ENCODE results near the gene ADD3. TPM values are rescaled to one million over a fixed set of nuclear protein-coding genes. Genes with fewer than 3 reads are reported as not detected.

Gene ADD3
- total RNA-seq, 4 donors from 2014 or later: 257 to 644 (median 358) TPM

DNA sequence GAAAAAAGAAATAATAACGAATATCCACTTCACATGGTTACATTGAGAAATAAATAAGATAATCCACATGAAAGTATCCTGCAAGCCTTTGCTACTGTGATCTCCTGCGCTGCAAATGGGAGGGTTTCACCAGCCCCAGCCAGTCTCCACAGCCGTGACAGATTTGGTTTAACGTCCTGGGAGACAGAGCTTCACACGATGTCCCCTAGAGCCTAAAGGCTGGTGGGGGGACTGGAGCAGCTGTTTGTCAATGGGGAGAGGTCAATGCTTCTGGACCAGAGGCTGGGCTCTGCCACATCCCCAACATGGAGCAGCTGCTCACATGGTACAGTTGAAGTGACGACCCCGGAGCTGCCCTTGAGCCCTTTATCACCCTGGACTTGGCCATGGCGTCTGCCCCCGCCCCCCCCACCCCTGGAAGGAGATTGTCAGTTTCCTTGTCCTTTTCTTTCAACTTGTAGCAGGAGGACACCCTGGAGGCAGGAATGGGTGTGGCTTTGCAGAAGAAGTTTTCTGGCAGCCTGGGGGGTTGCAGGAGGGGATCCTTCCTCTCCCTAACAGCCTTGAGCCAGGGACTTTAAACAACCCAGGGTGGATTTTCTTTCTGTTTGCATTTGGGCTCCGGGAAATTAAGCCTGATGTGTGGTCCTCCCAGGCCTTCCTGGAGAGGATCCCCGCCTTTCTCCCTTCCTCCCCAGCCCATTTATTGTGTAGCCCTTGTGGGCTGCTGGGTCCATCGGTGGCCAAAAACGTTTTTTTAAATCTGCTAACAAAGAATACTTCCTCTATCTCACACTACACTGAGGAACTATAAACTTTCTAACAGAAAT lies 162.6 kb downstream of the ADD3 start:
- H3K9me3 ChIP-seq: no peaks in the 10 kb centered on the region
- no peak overlapping the region for H3K27ac ChIP-seq
- peaks cover 5% of the 10 kb centered on the region for H3K27me3 ChIP-seq
- no peak for DNase-seq
- no peak overlapping the region for H3K4me3 ChIP-seq (replicated peaks in 1 of 3)
- peaks cover 7 to 17% of the 10 kb centered on the region in 2 donors for H3K4me1 ChIP-seq
- intact Hi-C loops (cut with DNase I): no loop called here
- TF ChIP-seq, protein P1, sequence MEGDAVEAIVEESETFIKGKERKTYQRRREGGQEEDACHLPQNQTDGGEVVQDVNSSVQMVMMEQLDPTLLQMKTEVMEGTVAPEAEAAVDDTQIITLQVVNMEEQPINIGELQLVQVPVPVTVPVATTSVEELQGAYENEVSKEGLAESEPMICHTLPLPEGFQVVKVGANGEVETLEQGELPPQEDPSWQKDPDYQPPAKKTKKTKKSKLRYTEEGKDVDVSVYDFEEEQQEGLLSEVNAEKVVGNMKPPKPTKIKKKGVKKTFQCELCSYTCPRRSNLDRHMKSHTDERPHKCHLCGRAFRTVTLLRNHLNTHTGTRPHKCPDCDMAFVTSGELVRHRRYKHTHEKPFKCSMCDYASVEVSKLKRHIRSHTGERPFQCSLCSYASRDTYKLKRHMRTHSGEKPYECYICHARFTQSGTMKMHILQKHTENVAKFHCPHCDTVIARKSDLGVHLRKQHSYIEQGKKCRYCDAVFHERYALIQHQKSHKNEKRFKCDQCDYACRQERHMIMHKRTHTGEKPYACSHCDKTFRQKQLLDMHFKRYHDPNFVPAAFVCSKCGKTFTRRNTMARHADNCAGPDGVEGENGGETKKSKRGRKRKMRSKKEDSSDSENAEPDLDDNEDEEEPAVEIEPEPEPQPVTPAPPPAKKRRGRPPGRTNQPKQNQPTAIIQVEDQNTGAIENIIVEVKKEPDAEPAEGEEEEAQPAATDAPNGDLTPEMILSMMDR (IDR thresholded peaks at IDR 0.05): no peak
- no peak for TF ChIP-seq POLR2A (IDR thresholded peaks at IDR 0.05)
- 12 to 16% methylated on average over 13 of the region's 13 CpGs for WGBS, 2 donors
- H3K36me3 ChIP-seq: no peaks in the 10 kb centered on the region

DNA sequence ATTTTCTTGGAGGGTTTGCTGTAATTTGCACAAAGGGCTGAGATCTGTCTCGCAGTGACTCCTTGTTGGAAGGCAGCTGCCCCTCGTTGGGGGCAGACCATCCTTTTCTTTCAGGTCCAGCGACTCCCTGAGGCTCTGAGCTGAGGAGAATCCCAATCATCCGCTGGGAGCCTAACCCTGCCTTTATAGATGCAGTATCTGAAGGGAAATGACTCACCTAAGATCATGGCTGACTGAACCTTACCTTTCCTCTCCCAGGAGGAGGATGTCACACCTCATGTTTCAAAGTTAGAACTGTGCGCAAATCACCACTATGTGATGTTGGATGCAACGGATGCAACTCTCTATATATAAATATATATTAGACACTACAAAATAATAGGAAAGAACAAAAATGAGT lies 163.2 kb downstream of the ADD3 start:
- H3K4me1 ChIP-seq: peaks cover 7 to 17% of the 10 kb centered on the region in 2 donors
- H3K36me3 ChIP-seq: no peaks in the 10 kb centered on the region
- no peak for DNase-seq
- H3K9me3 ChIP-seq: no peaks in the 10 kb centered on the region
- no peak overlapping the region for H3K27ac ChIP-seq
- intact Hi-C loops (cut with DNase I): no loop called here
- no peak overlapping the region for H3K4me3 ChIP-seq (replicated peaks in 1 of 3)
- 47 to 56% methylated on average over 6 of the region's 6 CpGs for WGBS, 2 donors
- H3K27me3 ChIP-seq: peaks cover 5% of the 10 kb centered on the region
- TF ChIP-seq, protein P1 (IDR thresholded peaks at IDR 0.05): no peak

DNA sequence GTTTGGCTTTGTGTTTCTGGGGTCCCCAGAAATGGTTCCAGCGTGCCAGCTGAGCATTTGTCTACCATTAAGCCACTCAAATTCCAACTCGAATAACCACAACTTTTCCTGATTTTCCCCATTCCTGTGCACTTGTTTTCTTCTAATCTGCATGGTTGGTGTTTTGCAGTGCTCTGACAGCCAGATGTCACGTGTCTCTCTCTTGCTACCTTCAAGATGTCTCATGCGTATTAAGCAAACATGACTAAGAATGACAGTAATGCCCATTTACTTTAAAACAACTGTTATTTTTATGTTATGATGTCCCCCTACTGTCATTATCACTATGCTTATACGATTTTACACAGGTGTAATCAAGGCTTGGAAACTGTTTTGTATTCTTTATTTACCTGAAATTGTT lies 164.4 kb downstream of the ADD3 start:
- intact Hi-C loops (cut with DNase I): no loop called here
- DNase-seq: no peak
- no peaks in the 10 kb centered on the region for H3K9me3 ChIP-seq
- no peaks in the 10 kb centered on the region for H3K36me3 ChIP-seq
- H3K27ac ChIP-seq: no peak overlapping the region
- peaks cover 5% of the 10 kb centered on the region for H3K27me3 ChIP-seq
- WGBS, 2 donors: 78 to 82% methylated on average over 5 of the region's 5 CpGs
- no peak overlapping the region for H3K4me3 ChIP-seq (replicated peaks in 1 of 3)
- peaks cover 7 to 17% of the 10 kb centered on the region in 2 donors for H3K4me1 ChIP-seq
- TF ChIP-seq, protein P1 (IDR thresholded peaks at IDR 0.05): no peak
- no peak for TF ChIP-seq POLR2A (IDR thresholded peaks at IDR 0.05)

DNA sequence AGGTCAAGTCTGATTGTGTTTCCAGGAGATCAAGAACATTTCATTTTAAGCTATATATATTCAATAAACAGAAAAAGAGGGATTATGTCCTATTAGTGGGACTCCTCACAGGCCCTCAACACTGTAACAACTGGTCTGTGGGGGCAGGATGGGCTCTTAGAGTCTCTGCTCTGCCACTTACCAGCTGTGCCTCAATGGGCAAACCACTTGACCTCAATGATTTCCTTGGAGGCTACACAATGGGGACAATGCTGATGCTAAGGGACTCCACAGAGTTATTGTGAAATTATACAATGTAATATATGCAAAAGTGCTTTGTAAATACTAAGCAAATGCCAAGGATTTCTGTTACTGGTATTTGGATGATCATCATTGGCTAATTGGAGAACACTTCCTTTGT lies 166.4 kb downstream of the ADD3 start:
- Histone ChIP-seq H3K27ac (no peak overlapping the region), H3K4me3 (replicated peaks in 1 of 3) (no peak overlapping the region), H3K4me1 (peaks cover 0 to 9% of the 10 kb centered on the region in 2 donors), H3K9me3 (no peaks in the 10 kb centered on the region), H3K36me3 (no peaks in the 10 kb centered on the region), H3K27me3 (peaks cover 5% of the 10 kb centered on the region)
- intact Hi-C loops (cut with DNase I): no loop called here
- DNase-seq: no peak
- TF ChIP-seq, protein P1 (IDR thresholded peaks at IDR 0.05): no peak
- TF ChIP-seq POLR2A (IDR thresholded peaks at IDR 0.05): no peak

DNA sequence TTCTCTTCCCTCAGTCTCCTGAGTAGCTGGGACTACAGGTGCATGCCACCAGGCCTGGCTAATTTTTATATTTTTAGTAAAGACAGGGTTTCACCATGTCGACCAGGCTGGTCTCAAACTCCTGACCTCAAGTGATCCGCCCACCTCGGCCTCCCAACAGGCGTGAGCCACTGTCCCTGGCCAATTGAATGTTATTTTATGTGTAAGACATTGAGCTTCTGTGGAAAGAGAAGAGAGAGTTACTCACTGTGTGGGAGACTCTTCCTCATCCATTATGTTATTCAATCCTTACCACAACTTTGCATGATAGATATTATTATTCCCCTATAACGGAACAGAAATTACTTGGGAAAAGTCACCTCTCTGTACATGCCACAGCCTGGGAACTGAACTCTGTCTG lies 167.0 kb downstream of the ADD3 start:
- intact Hi-C loops (cut with DNase I): no loop called here
- DNase-seq: no peak
- H3K9me3 ChIP-seq: no peaks in the 10 kb centered on the region
- H3K27ac ChIP-seq: no peak overlapping the region
- H3K4me3 ChIP-seq (replicated peaks in 1 of 3): no peak overlapping the region
- peaks cover 5% of the 10 kb centered on the region for H3K27me3 ChIP-seq
- TF ChIP-seq POLR2A (IDR thresholded peaks at IDR 0.05): no peak
- TF ChIP-seq, protein P1 (IDR thresholded peaks at IDR 0.05): no peak
- 88 to 97% methylated on average over 5 of the region's 5 CpGs for WGBS, 2 donors
- no peaks in the 10 kb centered on the region for H3K36me3 ChIP-seq
- peaks cover 0 to 9% of the 10 kb centered on the region in 2 donors for H3K4me1 ChIP-seq
